Caco-2 (cell line): ENCODE results near the gene SLIT3. TPM values are rescaled to one million over a fixed set of nuclear protein-coding genes. Genes with fewer than 3 reads are reported as not detected.
A peak's percentile ranks its signal among the peaks of the same experiment; 100 is the strongest.

Experiments used
- BruUV-seq: library from RNA; stranded (reverse); fragments of 400-500 nt; replicated peaks from 2 replicates; lab custom pipeline; 2021; lab: Mats Ljungman, UMichigan
- CTCF ChIA-PET: fragments of 300-600 bp; sonication (Branson Sonifier 250); formaldehyde crosslinking; loops from one replicate; lab custom pipeline; 2022; ENCODE audit warnings: antibody characterized with exemption; lab: Charles Lee
- POLR2A ChIA-PET: fragments of 300-600 bp; sonication (Branson Sonifier 250); formaldehyde crosslinking; loops from one replicate; lab custom pipeline; 2022; ENCODE audit warnings: antibody characterized with exemption; lab: Charles Lee
- DNase-seq, 2 experiments: peaks; one replicate each; pipeline versions ENCODE4 v3.0.0 to v3.0.0-alpha.2; 2020 to 2022
- H3K27me3 ChIP-seq: replicated peaks from 2 replicates; pipeline ENCODE4 v1.6.0; 2011; ENCODE audit warnings: low read length; ENCODE audit not compliant: control insufficient read depth, insufficient read depth
- H3K36me3 ChIP-seq: 2 replicates; pipeline ENCODE4 v1.5.1; 2011; ENCODE audit warnings: low read length; ENCODE audit not compliant: control insufficient read depth, insufficient read depth
- H3K4me1 ChIP-seq: fragments of 250-450 bp; sonication (Bioruptor Pico); 2 replicates; pipeline ENCODE4 v1.5.1; 2020; ENCODE audit warnings: mild to moderate bottlenecking
- H3K4me3 ChIP-seq: 2 replicates; pipeline ENCODE4 v1.5.1; 2011; ENCODE audit warnings: low read depth, mild to moderate bottlenecking, control low read depth, low read length
- H3K9me3 ChIP-seq: fragments of 250-450 bp; sonication (Bioruptor Pico); 2 replicates; pipeline ENCODE4 v1.5.1; 2020; ENCODE audit warnings: mild to moderate bottlenecking, moderate library complexity
- H3K27ac Mint-ChIP-seq: one replicate; pipeline ENCODE4 v1.8.0; 2022; ENCODE audit warnings: mixed read lengths; ENCODE audit not compliant: unreplicated experiment
- H3K27me3 Mint-ChIP-seq: one replicate; pipeline ENCODE4 v1.8.0; 2022; ENCODE audit warnings: mixed read lengths; ENCODE audit not compliant: insufficient read depth, unreplicated experiment
- H3K36me3 Mint-ChIP-seq: one replicate; pipeline ENCODE4 v1.8.0; 2022; ENCODE audit warnings: mild to moderate bottlenecking, mixed read lengths; ENCODE audit not compliant: insufficient read depth, unreplicated experiment
- H3K4me1 Mint-ChIP-seq: one replicate; pipeline ENCODE4 v1.8.0; 2022; ENCODE audit warnings: low read depth, mixed read lengths; ENCODE audit not compliant: unreplicated experiment
- H3K4me3 Mint-ChIP-seq: one replicate; pipeline ENCODE4 v1.8.0; 2022; ENCODE audit warnings: mild to moderate bottlenecking, moderate library complexity, mixed read lengths; ENCODE audit not compliant: unreplicated experiment
- H3K9me3 Mint-ChIP-seq: one replicate; pipeline ENCODE4 v1.8.0; 2022; ENCODE audit warnings: mixed read lengths; ENCODE audit not compliant: unreplicated experiment
- CTCF ChIP-seq, 2 experiments: fragments of 200-600 bp in 1 of 2; IDR thresholded peaks; 1 replicate in 1 of 2; 2 replicates in 1 of 2; pipeline versions ENCODE4 v1.5.1 to v1.8.0; 2011 to 2022; ENCODE audit warnings: antibody characterized with exemption in 1 of 2, control low read depth in 1 of 2, inconsistent platforms in 1 of 2, low read depth in 1 of 2, low read length in 1 of 2, mild to moderate bottlenecking in 1 of 2, moderate library complexity in 1 of 2; ENCODE audit not compliant: insufficient read depth in 1 of 2, severe bottlenecking in 1 of 2, unreplicated experiment in 1 of 2
- intact Hi-C: fragments of 100-400 bp; cut with micrococcal nuclease; formaldehyde crosslinking; loops from one replicate; pipeline ENCODE4 v1.10.0; 2022; ENCODE audit not compliant: unreplicated experiment
- total RNA-seq: library from RNA; stranded (reverse); gene quantifications from 2 replicates; pipeline ENCODE4 v1.2.3, GENCODE V29; 2022

SLIT3 gene
- total RNA-seq, 1 experiment from 2014 or later, result 2.1 TPM

GRCh38 chr5:169003721-169004541, 297.0 kb downstream of the SLIT3 start:
- CTCF ChIA-PET, result interaction anchor here (1.2 kb wide), 1 partner anchor 545 kb away, joined by 5 read pairs; no protein-coding TSS in a partner anchor
- no TSS peak for BruUV-seq

DNA sequence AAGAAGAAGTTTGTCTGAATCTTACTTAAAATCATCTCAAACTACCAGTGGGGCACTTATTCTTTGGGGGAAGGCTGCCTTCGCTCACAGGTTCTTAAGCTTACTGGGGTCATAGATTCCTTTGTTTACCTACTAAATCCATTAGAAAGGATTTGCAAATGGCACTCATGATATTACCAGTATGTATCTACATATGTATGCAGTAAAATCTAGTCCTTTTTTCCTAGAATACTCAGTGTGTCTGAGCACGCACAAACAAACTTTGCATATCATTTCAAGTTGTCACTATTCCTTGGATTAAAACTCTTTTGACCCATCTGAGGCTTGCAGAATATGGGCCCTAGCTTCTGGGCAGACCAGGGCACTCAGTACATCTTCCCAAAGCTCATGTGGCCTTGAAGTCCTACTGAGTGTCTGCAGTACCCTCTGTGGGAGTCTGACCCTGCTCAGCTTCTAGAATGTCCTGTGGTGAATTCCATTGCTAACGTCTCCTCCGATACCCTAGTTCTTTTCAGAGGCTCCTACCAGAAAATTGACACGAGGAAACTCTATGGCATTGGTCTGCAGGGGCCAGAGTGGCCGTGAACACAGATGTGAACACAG, 297.9 kb downstream of the SLIT3 start:
- no peaks in the 10 kb centered on the region for H3K9me3 Mint-ChIP-seq
- Histone ChIP-seq H3K36me3 (no peaks in the 10 kb centered on the region), H3K9me3 (no peaks in the 10 kb centered on the region), H3K27me3 (no peaks in the 10 kb centered on the region), H3K4me1 (peaks cover 7% of the 10 kb centered on the region; the same call in 1 of the 2 replicates), H3K4me3 (no peak overlapping the region)
- TF ChIP-seq CTCF (IDR thresholded peaks at IDR 0.05; ENCODE audit: insufficient read depth in 1 of 2, low read depth in 1 of 2, low read length in 1 of 2, severe bottlenecking in 1 of 2, unreplicated experiment in 1 of 2), result no peak
- no TSS peak for BruUV-seq
- no peak for DNase-seq
- intact Hi-C loops, result no loop called here
- no peaks in the 10 kb centered on the region for H3K27me3 Mint-ChIP-seq
- ChIA-PET CTCF (no interaction called here), POLR2A (no interaction called here)
- no peak overlapping the region for H3K4me3 Mint-ChIP-seq
- no peaks in the 10 kb centered on the region for H3K36me3 Mint-ChIP-seq
- peaks cover 4% of the 10 kb centered on the region for H3K4me1 Mint-ChIP-seq
- no peak overlapping the region for H3K27ac Mint-ChIP-seq

More at GRCh38 chr5:169003721-169004541, 297.0 kb downstream of the SLIT3 start:
- no peaks in the 10 kb centered on the region for H3K27me3 Mint-ChIP-seq
- H3K4me3 Mint-ChIP-seq, result no peak overlapping the region
- Histone ChIP-seq H3K4me3 (no peak overlapping the region), H3K27me3 (no peaks in the 10 kb centered on the region), H3K9me3 (no peaks in the 10 kb centered on the region), H3K36me3 (no peaks in the 10 kb centered on the region), H3K4me1 (peaks cover 7% of the 10 kb centered on the region; the same call in 1 of the 2 replicates)
- peak; percentile 47 to 52 for TF ChIP-seq CTCF (IDR thresholded peaks at IDR 0.05; ENCODE audit: insufficient read depth in 1 of 2, low read depth in 1 of 2, low read length in 1 of 2, severe bottlenecking in 1 of 2, unreplicated experiment in 1 of 2)
- peak in 1 of 2 experiments; percentile 49 for DNase-seq
- H3K36me3 Mint-ChIP-seq, result no peaks in the 10 kb centered on the region
- H3K9me3 Mint-ChIP-seq, result no peaks in the 10 kb centered on the region
- intact Hi-C loops, result no loop called here
- H3K4me1 Mint-ChIP-seq, result peaks cover 4% of the 10 kb centered on the region
- H3K27ac Mint-ChIP-seq, result no peak overlapping the region
- POLR2A ChIA-PET, result no interaction called here

DNA sequence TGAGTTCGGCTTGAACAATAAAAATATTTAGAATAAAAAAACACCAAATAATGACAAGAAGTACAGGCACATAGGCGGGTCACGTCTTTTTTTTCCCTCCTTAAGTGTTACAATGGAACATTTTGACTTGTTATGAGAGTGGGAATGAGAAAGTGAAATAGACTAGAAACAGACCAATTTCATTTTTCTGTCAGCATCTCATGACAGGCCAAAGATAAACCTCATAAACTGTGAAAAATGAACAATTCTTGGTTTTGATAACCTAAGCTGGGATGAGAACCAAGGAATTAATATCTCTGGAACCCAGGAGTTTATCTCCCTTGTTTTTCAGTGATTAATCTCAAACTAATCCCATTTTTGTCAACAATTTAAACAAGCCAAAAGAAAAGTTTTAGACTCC, 299.5 kb downstream of the SLIT3 start:
- Histone ChIP-seq H3K27me3 (no peaks in the 10 kb centered on the region), H3K4me3 (no peak overlapping the region), H3K9me3 (no peaks in the 10 kb centered on the region), H3K36me3 (no peaks in the 10 kb centered on the region; the same call in 1 of the 2 replicates), H3K4me1 (peaks cover 10% of the 10 kb centered on the region)
- Mint-ChIP-seq H3K4me3 (no peak overlapping the region), H3K9me3 (no peaks in the 10 kb centered on the region), H3K27me3 (no peaks in the 10 kb centered on the region), H3K36me3 (no peaks in the 10 kb centered on the region), H3K4me1 (peaks cover 4% of the 10 kb centered on the region), H3K27ac (no peak overlapping the region)
- ChIA-PET POLR2A (no interaction called here), CTCF (no interaction called here)
- no peak for TF ChIP-seq CTCF (IDR thresholded peaks at IDR 0.05; ENCODE audit: insufficient read depth in 1 of 2, low read depth in 1 of 2, low read length in 1 of 2, severe bottlenecking in 1 of 2, unreplicated experiment in 1 of 2)
- no TSS peak for BruUV-seq
- DNase-seq, result no peak
- intact Hi-C loops, result no loop called here
